ENCODE data around the gene SEMA4B.

The SEMA4B gene

DNA sequence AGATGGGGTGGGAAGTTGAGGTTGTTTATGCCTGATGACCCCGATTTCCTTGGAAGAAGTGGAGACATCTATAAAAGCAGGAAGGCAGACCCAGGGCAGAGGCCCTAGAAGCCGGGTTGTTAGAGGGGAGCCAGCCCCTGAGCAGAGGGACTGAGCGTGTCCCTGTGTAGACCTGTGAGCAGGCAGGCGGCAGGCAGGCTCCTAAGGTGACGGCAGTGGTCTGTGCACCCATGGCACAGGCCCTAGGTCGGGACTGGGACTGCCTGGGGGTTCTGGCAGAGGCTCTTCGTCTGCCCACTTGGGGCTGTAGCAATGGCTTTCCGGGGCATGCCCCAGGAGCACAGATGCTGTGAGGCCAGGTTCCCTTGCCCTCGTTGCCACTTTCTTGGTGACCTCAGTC, 9.9 kb downstream of the SEMA4B start:
- H3K27me3 ChIP-seq (ENCODE audit: insufficient read depth, low read depth, severe bottlenecking) = no peaks in the 10 kb centered on the region
- no peaks in the 10 kb centered on the region for H3K9me3 ChIP-seq (ENCODE audit: severe bottlenecking)
- no peak overlapping the region for H3K27ac ChIP-seq
- DNase-seq = no peak
- no peak for TF ChIP-seq CTCF (IDR thresholded peaks at IDR 0.05; ENCODE audit: low read depth, low read length)
- peaks cover 80% of the 10 kb centered on the region for H3K36me3 ChIP-seq
- no peak overlapping the region for H3K4me3 ChIP-seq (ENCODE audit: low read depth, low read length)

- no peak for DNase-seq
- Histone ChIP-seq H3K27ac (no peak overlapping the region; the same call in 1 of the 2 replicates), H3K9me3 (ENCODE audit: severe bottlenecking) (no peaks in the 10 kb centered on the region), H3K27me3 (ENCODE audit: insufficient read depth, low read depth, severe bottlenecking) (no peaks in the 10 kb centered on the region), H3K4me3 (ENCODE audit: low read depth, low read length) (no peak overlapping the region), H3K36me3 (peaks cover 79% of the 10 kb centered on the region)
- no peak for TF ChIP-seq CTCF (IDR thresholded peaks at IDR 0.05; ENCODE audit: low read depth, low read length)
Observed at GRCh38 chr15:90211440-90212143, 10.5 kb downstream of the SEMA4B start.

DNA sequence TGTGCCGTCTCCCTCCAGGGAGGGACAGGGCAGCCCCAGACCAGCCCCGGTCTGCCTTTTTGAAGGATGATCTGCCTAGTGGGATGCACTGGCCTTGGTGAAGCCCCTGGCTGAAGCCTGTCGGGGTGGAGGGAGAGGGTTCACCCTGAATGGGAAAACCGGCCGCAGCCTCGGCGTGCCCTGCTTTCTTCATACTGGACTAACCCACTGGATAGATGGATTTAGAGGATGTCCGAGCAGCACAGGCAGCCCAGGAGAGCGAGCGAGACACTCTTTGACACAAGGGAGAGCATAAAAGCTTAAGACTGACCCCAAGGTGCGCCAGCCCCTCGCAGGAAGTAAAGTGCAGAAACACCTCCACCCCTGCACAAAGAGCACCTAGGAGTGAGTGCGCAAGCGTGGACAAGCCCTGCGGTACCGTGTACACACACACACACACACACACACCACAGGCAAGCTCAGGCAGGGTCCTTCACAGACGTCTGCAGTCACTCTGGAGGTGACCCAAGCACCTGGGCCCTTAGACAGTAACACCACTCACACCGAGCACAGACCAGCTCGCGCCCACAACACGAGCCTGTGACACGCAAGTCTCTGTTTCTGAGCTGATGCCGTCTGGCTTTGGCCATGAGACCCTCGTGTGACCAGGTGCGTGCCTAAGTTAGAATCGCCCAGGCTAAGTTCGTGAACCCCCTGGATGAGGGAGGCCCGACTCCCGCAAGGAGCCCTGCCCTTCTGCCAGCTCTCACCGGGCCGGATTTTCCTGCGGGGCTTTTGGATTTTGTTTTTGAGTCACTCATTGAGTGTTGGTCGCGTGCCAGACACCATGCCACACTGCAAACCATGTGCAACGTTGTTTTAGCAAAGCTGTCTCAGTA, 11.3 kb downstream of the SEMA4B start:
- Histone ChIP-seq H3K36me3 (peaks cover 78% of the 10 kb centered on the region), H3K27me3 (ENCODE audit: insufficient read depth, low read depth, severe bottlenecking) (no peaks in the 10 kb centered on the region), H3K27ac (peak overlapping the region; percentile 75), H3K9me3 (ENCODE audit: severe bottlenecking) (no peaks in the 10 kb centered on the region), H3K4me3 (ENCODE audit: low read depth, low read length) (no peak overlapping the region)
- no peak for DNase-seq
- TF ChIP-seq CTCF (IDR thresholded peaks at IDR 0.05; ENCODE audit: low read depth, low read length) = no peak

DNA sequence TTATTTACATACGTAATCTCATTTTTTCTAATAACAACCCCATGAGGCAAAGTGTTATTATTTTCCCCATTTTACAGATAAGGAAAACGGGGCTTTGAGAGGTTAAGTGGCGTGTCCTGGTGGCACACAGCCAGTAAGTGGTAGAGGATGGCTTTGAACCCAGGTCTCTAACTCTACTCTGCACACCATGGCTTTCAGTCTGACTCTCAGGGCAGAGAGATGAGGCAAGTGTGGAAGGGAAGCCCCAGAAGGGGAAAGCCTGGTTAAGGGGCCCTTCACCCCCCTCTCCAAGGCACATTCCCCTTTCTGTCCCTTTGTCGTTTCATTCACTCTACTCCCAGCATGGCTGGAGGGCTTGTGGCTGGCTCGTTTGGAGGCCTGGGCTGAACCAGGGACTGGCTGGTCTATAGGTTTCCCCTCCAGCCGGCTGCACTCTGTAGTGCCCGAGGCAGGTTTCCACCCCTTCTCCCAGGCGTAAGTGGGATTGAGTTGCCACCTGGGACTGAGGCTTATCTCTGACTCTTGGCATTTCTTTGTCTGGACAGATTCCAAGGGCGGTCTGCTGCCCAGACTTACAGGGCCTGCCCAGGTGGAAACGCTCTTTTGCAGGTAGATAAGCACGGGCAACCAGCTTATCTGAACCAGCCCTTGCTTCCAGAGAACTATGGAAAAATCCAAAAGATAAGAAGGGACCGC, 12.1 kb downstream of the SEMA4B start:
- H3K27me3 ChIP-seq (ENCODE audit: insufficient read depth, low read depth, severe bottlenecking) = no peaks in the 10 kb centered on the region
- H3K9me3 ChIP-seq (ENCODE audit: severe bottlenecking) = no peaks in the 10 kb centered on the region
- DNase-seq = peak; percentile 60
- no peak overlapping the region for H3K4me3 ChIP-seq (ENCODE audit: low read depth, low read length)
- TF ChIP-seq CTCF (IDR thresholded peaks at IDR 0.05; ENCODE audit: low read depth, low read length) = no peak
- peak overlapping the region; percentile 75 for H3K27ac ChIP-seq
- H3K36me3 ChIP-seq = peaks cover 81% of the 10 kb centered on the region

DNA sequence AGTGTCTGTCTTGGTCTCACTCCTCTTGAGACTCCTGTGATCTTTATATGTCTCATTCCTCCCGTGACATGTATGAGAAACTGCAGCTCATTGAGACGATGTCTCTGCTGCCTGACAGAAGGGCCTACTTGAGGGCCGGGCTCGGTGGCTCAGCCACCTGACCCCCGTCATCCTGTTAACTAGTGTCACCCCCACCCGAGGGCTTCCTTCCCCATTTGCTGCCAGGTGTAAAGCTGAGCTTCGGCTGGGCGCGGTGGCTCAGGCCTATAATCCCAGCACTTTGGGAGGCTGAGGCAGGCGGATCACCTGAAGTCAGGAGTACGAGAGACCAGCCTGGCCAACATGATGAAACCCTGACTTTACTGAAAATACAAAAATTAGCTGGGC, 12.7 kb downstream of the SEMA4B start:
- Histone ChIP-seq H3K9me3 (ENCODE audit: severe bottlenecking) (no peaks in the 10 kb centered on the region), H3K27ac (peak overlapping the region; percentile 75), H3K4me3 (ENCODE audit: low read depth, low read length) (no peak overlapping the region), H3K27me3 (ENCODE audit: insufficient read depth, low read depth, severe bottlenecking) (no peaks in the 10 kb centered on the region), H3K36me3 (peaks cover 85% of the 10 kb centered on the region)
- TF ChIP-seq CTCF (IDR thresholded peaks at IDR 0.05; ENCODE audit: low read depth, low read length) = no peak
- DNase-seq = peak; percentile 71
